Endometrial microvascular endothelial cells (primary cell): ENCODE results near the gene WDR86. TPM values are rescaled to one million over a fixed set of nuclear protein-coding genes. Genes with fewer than 3 reads are reported as not detected.

Source experiments
- in situ Hi-C: cut with HindIII; loops from 2 replicates; pipeline ENCODE4 v1.10.0; 2017; ENCODE audit warnings: low sequenced_read_pairs, low pct_unique_long_range_greater_than_20kb; ENCODE audit errors: inconsistent ontology term
- total RNA-seq: library from RNA; depleted of rRNA; stranded (reverse); fragments of >200 nt; gene quantifications from one replicate; pipeline ENCODE4 v1.2.3, GENCODE V29; 2015; ENCODE audit errors: inconsistent ontology term

The WDR86 gene
- total RNA-seq, 1 donor from 2014 or later, result not detected

- in situ Hi-C loops, result no loop called here
These were observed 20.8 kb upstream of the WDR86 start for GRCh38 chr7:151430391-151431205.

GRCh38 chr7:151429560-151430331 lies 19.9 kb upstream of the WDR86 start:
- in situ Hi-C loops, result no loop called here

- in situ Hi-C loops, result no loop called here
These were observed 19.4 kb upstream of the WDR86 start for GRCh38 chr7:151429237-151429559.

GRCh38 chr7:151428378-151429236 lies 18.8 kb upstream of the WDR86 start:
- in situ Hi-C loops, result no loop called here

- in situ Hi-C loops, result no loop called here
These were observed 18.0 kb upstream of the WDR86 start for GRCh38 chr7:151427705-151428377.

- in situ Hi-C loops, result no loop called here
These were observed 17.3 kb upstream of the WDR86 start for GRCh38 chr7:151426904-151427704.

- in situ Hi-C loops, result no loop called here
These were observed 16.6 kb upstream of the WDR86 start for GRCh38 chr7:151426441-151426903.

- in situ Hi-C loops, result no loop called here
These were observed 16.0 kb upstream of the WDR86 start for GRCh38 chr7:151425670-151426440.

- in situ Hi-C loops, result no loop called here
These were observed 15.0 kb upstream of the WDR86 start for GRCh38 chr7:151424799-151425198.

GRCh38 chr7:151423936-151424335 lies 14.1 kb upstream of the WDR86 start:
- in situ Hi-C loops, result no loop called here

GRCh38 chr7:151423226-151423625 lies 13.4 kb upstream of the WDR86 start:
- in situ Hi-C loops, result no loop called here

- in situ Hi-C loops, result no loop called here
These were observed 12.4 kb upstream of the WDR86 start for GRCh38 chr7:151422212-151422611.

- in situ Hi-C loops, result no loop called here
These were observed 10.3 kb upstream of the WDR86 start for GRCh38 chr7:151420144-151420543.

- in situ Hi-C loops, result no loop called here
These were observed 7.1 kb upstream of the WDR86 start for GRCh38 chr7:151416941-151417315.

- in situ Hi-C loops, result no loop called here
These were observed 6.5 kb upstream of the WDR86 start for GRCh38 chr7:151416112-151416940.

GRCh38 chr7:151415375-151416105 lies 5.7 kb upstream of the WDR86 start:
- in situ Hi-C loops, result no loop called here
